Hindlimb muscle (tissue), 1 donor: Measurements from ENCODE around the gene ZBTB20. TPM values are rescaled to one million over a fixed set of nuclear protein-coding genes. Genes with fewer than 3 reads are reported as not detected.

Source experiments
- DNase-seq: peaks from one replicate; pipeline ENCODE4 v3.0.0-alpha.2; 2013
- polyA plus RNA-seq: library from polyadenylated mRNA; unstranded; fragments of 120-200 nt; gene quantifications from one replicate; pipeline ENCODE4 v1.2.1, GENCODE V29; 2013; ENCODE audit not compliant: insufficient read length

The ZBTB20 gene
- polyA plus RNA-seq, 1 donor: 5.1 TPM

GRCh38 chr3:115087512-115087911 is 59.6 kb downstream of the ZBTB20 start:
- no peak for DNase-seq

- no peak for DNase-seq
Measured at GRCh38 chr3:115086344-115086743, 60.7 kb downstream of the ZBTB20 start.

GRCh38 chr3:115085197-115085865 is 61.8 kb downstream of the ZBTB20 start:
- no peak for DNase-seq

GRCh38 chr3:115084686-115085085 is 62.4 kb downstream of the ZBTB20 start:
- no peak for DNase-seq

GRCh38 chr3:115082260-115082659 is 64.8 kb downstream of the ZBTB20 start:
- DNase-seq: no peak

GRCh38 chr3:115081444-115081843 is 65.6 kb downstream of the ZBTB20 start:
- no peak for DNase-seq

- no peak for DNase-seq
Measured at GRCh38 chr3:115077501-115078250, 69.4 kb downstream of the ZBTB20 start.

- no peak for DNase-seq
Measured at GRCh38 chr3:115074502-115074901, 72.6 kb downstream of the ZBTB20 start.

GRCh38 chr3:115072265-115073021 is 74.6 kb downstream of the ZBTB20 start:
- no peak for DNase-seq

- DNase-seq: peak; percentile 2
Measured at GRCh38 chr3:115071601-115072000, 75.5 kb downstream of the ZBTB20 start.

GRCh38 chr3:115071166-115071565 is 75.9 kb downstream of the ZBTB20 start:
- no peak for DNase-seq

- DNase-seq: no peak
Measured at GRCh38 chr3:115068799-115069198, 78.3 kb downstream of the ZBTB20 start.

GRCh38 chr3:115062412-115062956 is 84.6 kb downstream of the ZBTB20 start:
- DNase-seq: no peak

GRCh38 chr3:115062009-115062408 is 85.1 kb downstream of the ZBTB20 start:
- no peak for DNase-seq

- DNase-seq: no peak
Measured at GRCh38 chr3:115052906-115053305, 94.2 kb downstream of the ZBTB20 start.

GRCh38 chr3:115042351-115042750 is 104.7 kb downstream of the ZBTB20 start:
- DNase-seq: no peak

GRCh38 chr3:115040673-115041286 is 106.3 kb downstream of the ZBTB20 start:
- no peak for DNase-seq

GRCh38 chr3:115040246-115040645 is 106.8 kb downstream of the ZBTB20 start:
- DNase-seq: no peak

- no peak for DNase-seq
Measured at GRCh38 chr3:115038817-115039216, 108.3 kb downstream of the ZBTB20 start.

GRCh38 chr3:115022835-115023398 is 124.2 kb downstream of the ZBTB20 start:
- no peak for DNase-seq

- DNase-seq: no peak
Measured at GRCh38 chr3:115022199-115022598, 124.9 kb downstream of the ZBTB20 start.

- DNase-seq: no peak
Measured at GRCh38 chr3:115021061-115021460, 126.0 kb downstream of the ZBTB20 start.
